ENCODE results near the gene CLSTN2.

The CLSTN2 gene

GRCh38 chr3:140055092-140055791 is 120.3 kb downstream of the CLSTN2 start:
- ChIA-PET POLR2A (no interaction called here), CTCF (no interaction called here)
- DNase-seq (ENCODE audit: extremely low spot score) = no peak
- no peak for TF ChIP-seq NFRKB (IDR thresholded peaks at IDR 0.05)
- TF ChIP-seq L3MBTL2 (conservative IDR thresholded peaks at IDR 0.05) = no peak
- no peak for TF ChIP-seq FOXM1 (IDR thresholded peaks at IDR 0.05; ENCODE audit: borderline replicate concordance)
- TF ChIP-seq SUZ12 (IDR thresholded peaks at IDR 0.05) = no peak
- no peak for TF ChIP-seq SP1 (IDR thresholded peaks at IDR 0.05)
- TF ChIP-seq ELF4 (IDR thresholded peaks at IDR 0.05) = no peak

GRCh38 chr3:140056047-140056446 is 121.1 kb downstream of the CLSTN2 start:
- POLR2A ChIA-PET = no interaction called here

GRCh38 chr3:140061211-140061610 is 126.2 kb downstream of the CLSTN2 start:
- ChIA-PET CTCF (interaction anchor here (0.6 kb wide), 1 partner anchor 974 kb away, joined by 3 read pairs; no protein-coding TSS in a partner anchor), POLR2A (no interaction called here)
- DNase-seq (ENCODE audit: extremely low spot score) = no peak
- TF ChIP-seq FOXM1 (IDR thresholded peaks at IDR 0.05; ENCODE audit: borderline replicate concordance) (no peak), NFRKB (IDR thresholded peaks at IDR 0.05) (no peak), SP1 (IDR thresholded peaks at IDR 0.05) (no peak), HDGF (IDR thresholded peaks at IDR 0.05; ENCODE audit: borderline replicate concordance) (no peak), PKNOX1 (IDR thresholded peaks at IDR 0.05) (no peak), L3MBTL2 (conservative IDR thresholded peaks at IDR 0.05) (no peak), TARDBP (IDR thresholded peaks at IDR 0.05) (no peak), FOXK2 (IDR thresholded peaks at IDR 0.05) (no peak), LEF1 (IDR thresholded peaks at IDR 0.05; ENCODE audit: borderline replicate concordance) (no peak), ELF4 (IDR thresholded peaks at IDR 0.05) (no peak), BHLHE40 (IDR thresholded peaks at IDR 0.05; ENCODE audit: borderline replicate concordance) (no peak), SUZ12 (IDR thresholded peaks at IDR 0.05) (no peak)

More at GRCh38 chr3:140056047-140056446, 121.1 kb downstream of the CLSTN2 start:
- TF ChIP-seq HDGF (IDR thresholded peaks at IDR 0.05; ENCODE audit: borderline replicate concordance) (no peak), FOXK2 (IDR thresholded peaks at IDR 0.05) (no peak), ELF4 (IDR thresholded peaks at IDR 0.05) (no peak), TARDBP (IDR thresholded peaks at IDR 0.05) (no peak), ZNF384 (IDR thresholded peaks at IDR 0.05) (no peak), SUZ12 (IDR thresholded peaks at IDR 0.05) (no peak), ARNT (IDR thresholded peaks at IDR 0.05) (no peak), SP1 (IDR thresholded peaks at IDR 0.05) (no peak), BHLHE40 (IDR thresholded peaks at IDR 0.05; ENCODE audit: borderline replicate concordance) (no peak), NFRKB (IDR thresholded peaks at IDR 0.05) (no peak), LEF1 (IDR thresholded peaks at IDR 0.05; ENCODE audit: borderline replicate concordance) (no peak), PKNOX1 (IDR thresholded peaks at IDR 0.05) (no peak), L3MBTL2 (conservative IDR thresholded peaks at IDR 0.05) (no peak), FOXM1 (IDR thresholded peaks at IDR 0.05; ENCODE audit: borderline replicate concordance) (no peak), CTBP1 (IDR thresholded peaks at IDR 0.05; ENCODE audit: borderline replicate concordance) (no peak), FOXA1 (IDR thresholded peaks at IDR 0.05) (no peak)
- CTCF ChIA-PET = no interaction called here
- no peak for DNase-seq (ENCODE audit: extremely low spot score)

GRCh38 chr3:140062461-140062860 is 127.5 kb downstream of the CLSTN2 start:
- ChIA-PET POLR2A (no interaction called here), CTCF (no interaction called here)
- DNase-seq (ENCODE audit: extremely low spot score) = no peak
- no peak for TF ChIP-seq L3MBTL2 (conservative IDR thresholded peaks at IDR 0.05)
- no peak for TF ChIP-seq TARDBP (IDR thresholded peaks at IDR 0.05)
- TF ChIP-seq FOXA1 (IDR thresholded peaks at IDR 0.05) = no peak
- no peak for TF ChIP-seq CTBP1 (IDR thresholded peaks at IDR 0.05; ENCODE audit: borderline replicate concordance)

GRCh38 chr3:140067487-140067886 is 132.5 kb downstream of the CLSTN2 start:
- no peak for DNase-seq (ENCODE audit: extremely low spot score)
- POLR2A ChIA-PET = no interaction called here
- CTCF ChIA-PET = no interaction called here
- TF ChIP-seq HDGF (IDR thresholded peaks at IDR 0.05; ENCODE audit: borderline replicate concordance) (no peak), FOXM1 (IDR thresholded peaks at IDR 0.05; ENCODE audit: borderline replicate concordance) (no peak), SUZ12 (IDR thresholded peaks at IDR 0.05) (no peak), FOXK2 (IDR thresholded peaks at IDR 0.05) (no peak), CTBP1 (IDR thresholded peaks at IDR 0.05; ENCODE audit: borderline replicate concordance) (no peak), ZNF384 (IDR thresholded peaks at IDR 0.05) (no peak), SP1 (IDR thresholded peaks at IDR 0.05) (no peak), L3MBTL2 (conservative IDR thresholded peaks at IDR 0.05) (no peak)

- DNase-seq (ENCODE audit: extremely low spot score) = no peak
- POLR2A ChIA-PET = no interaction called here
- CTCF ChIA-PET = no interaction called here
- TF ChIP-seq SP1 (IDR thresholded peaks at IDR 0.05) = no peak
- TF ChIP-seq NFRKB (IDR thresholded peaks at IDR 0.05) = no peak
- TF ChIP-seq LEF1 (IDR thresholded peaks at IDR 0.05; ENCODE audit: borderline replicate concordance) = no peak
- no peak for TF ChIP-seq FOXK2 (IDR thresholded peaks at IDR 0.05)
- TF ChIP-seq ELF4 (IDR thresholded peaks at IDR 0.05) = no peak
- no peak for TF ChIP-seq FOXM1 (IDR thresholded peaks at IDR 0.05; ENCODE audit: borderline replicate concordance)
- no peak for TF ChIP-seq HDGF (IDR thresholded peaks at IDR 0.05; ENCODE audit: borderline replicate concordance)
- no peak for TF ChIP-seq PKNOX1 (IDR thresholded peaks at IDR 0.05)
- TF ChIP-seq ARNT (IDR thresholded peaks at IDR 0.05) = no peak
- no peak for TF ChIP-seq ZNF384 (IDR thresholded peaks at IDR 0.05)
- no peak for TF ChIP-seq CTBP1 (IDR thresholded peaks at IDR 0.05; ENCODE audit: borderline replicate concordance)
- no peak for TF ChIP-seq L3MBTL2 (conservative IDR thresholded peaks at IDR 0.05)
Measured at GRCh38 chr3:140068494-140069017, 133.6 kb downstream of the CLSTN2 start.

Measured in HEK293T (cell line).